OCI-LY1 (cell line): ENCODE results near the gene TJP1.

Experiments used
- H2AFZ ChIP-seq: fragments of 200-600 bp; sonication (generic), shearing (Covaris generic); 2 replicates; pipeline ENCODE4 v1.6.0; 2014; ENCODE audit warnings: antibody characterized with exemption, mild to moderate bottlenecking, low read length
- H3F3A ChIP-seq: fragments of 200-600 bp; sonication (generic), shearing (Covaris generic); 2 replicates; pipeline ENCODE4 v1.6.0; 2014; ENCODE audit warnings: mild to moderate bottlenecking, antibody characterized with exemption, low read length, moderate library complexity; ENCODE audit not compliant: insufficient read depth
- H3K27ac ChIP-seq: fragments of 200-600 bp; sonication (generic); 2 replicates; pipeline ENCODE4 v1.5.1; 2014; ENCODE audit warnings: low read length, mixed run types, mild to moderate bottlenecking, low read depth; ENCODE audit not compliant: poor library complexity, severe bottlenecking
- H3K27me3 ChIP-seq: fragments of 200-600 bp; sonication (generic); 2 replicates; pipeline ENCODE4 v1.6.0; 2014; ENCODE audit warnings: antibody characterized with exemption, mild to moderate bottlenecking, low read length, moderate library complexity; ENCODE audit not compliant: insufficient read depth
- H3K36me3 ChIP-seq: fragments of 200-600 bp; sonication (generic); 2 replicates; pipeline ENCODE4 v1.6.1; 2014; ENCODE audit warnings: mild to moderate bottlenecking, antibody characterized with exemption, low read length, moderate library complexity, mixed read lengths; ENCODE audit not compliant: insufficient read depth
- H3K4me1 ChIP-seq: fragments of 200-600 bp; sonication (generic); 2 replicates; pipeline ENCODE4 v1.5.1; 2014; ENCODE audit warnings: mild to moderate bottlenecking, low read length, moderate library complexity; ENCODE audit not compliant: insufficient read depth, severe bottlenecking
- H3K4me2 ChIP-seq: fragments of 200-600 bp; sonication (generic), shearing (Covaris generic); 2 replicates; pipeline ENCODE4 v1.6.1; 2014; ENCODE audit warnings: low read length
- H3K4me3 ChIP-seq: fragments of 200-600 bp; sonication (generic); 2 replicates; pipeline ENCODE4 v1.5.1; 2014; ENCODE audit warnings: low read length, low read depth, mild to moderate bottlenecking, mixed read lengths; ENCODE audit not compliant: poor library complexity, severe bottlenecking
- H3K79me2 ChIP-seq: fragments of 200-600 bp; shearing (Covaris generic); 2 replicates; pipeline ENCODE4 v1.6.1; 2016; ENCODE audit warnings: mixed run types, low read length, mixed read lengths; ENCODE audit not compliant: insufficient read depth
- H3K9ac ChIP-seq: fragments of 200-600 bp; sonication (generic), shearing (Covaris generic); 2 replicates; pipeline ENCODE4 v1.6.1; 2014; ENCODE audit warnings: mild to moderate bottlenecking, low read length, mixed read lengths
- H3K9me2 ChIP-seq: fragments of 200-600 bp; sonication (generic), shearing (Covaris generic); 2 replicates; pipeline ENCODE4 v1.6.1; 2014; ENCODE audit warnings: low read depth, mild to moderate bottlenecking, low read length, mixed read lengths
- H3K9me3 ChIP-seq: fragments of 200-600 bp; shearing (Covaris generic); 2 replicates; pipeline ENCODE4 v1.6.1; 2014; ENCODE audit warnings: low read length, mixed read lengths
- H4K20me1 ChIP-seq: fragments of 200-600 bp; sonication (generic), shearing (Covaris generic); 2 replicates; pipeline ENCODE4 v1.6.0; 2016; ENCODE audit warnings: mild to moderate bottlenecking, low read length; ENCODE audit not compliant: insufficient read depth
- EZH2 ChIP-seq: fragments of 200-600 bp; sonication (generic), shearing (Covaris generic); IDR thresholded peaks from 2 replicates; pipeline ENCODE4 v1.8.0; 2017; ENCODE audit warnings: borderline replicate concordance, mixed run types, mild to moderate bottlenecking, antibody characterized with exemption, low read length, moderate library complexity, mixed read lengths
- TF ChIP-seq, protein P1 (sequence below): fragments of 200-600 bp; sonication (generic), shearing (Covaris generic); IDR thresholded peaks from 2 replicates; pipeline ENCODE4 v1.5.1; 2017; ENCODE audit warnings: mild to moderate bottlenecking, antibody characterized with exemption, low read length, moderate library complexity, mixed read lengths

TJP1 gene

DNA sequence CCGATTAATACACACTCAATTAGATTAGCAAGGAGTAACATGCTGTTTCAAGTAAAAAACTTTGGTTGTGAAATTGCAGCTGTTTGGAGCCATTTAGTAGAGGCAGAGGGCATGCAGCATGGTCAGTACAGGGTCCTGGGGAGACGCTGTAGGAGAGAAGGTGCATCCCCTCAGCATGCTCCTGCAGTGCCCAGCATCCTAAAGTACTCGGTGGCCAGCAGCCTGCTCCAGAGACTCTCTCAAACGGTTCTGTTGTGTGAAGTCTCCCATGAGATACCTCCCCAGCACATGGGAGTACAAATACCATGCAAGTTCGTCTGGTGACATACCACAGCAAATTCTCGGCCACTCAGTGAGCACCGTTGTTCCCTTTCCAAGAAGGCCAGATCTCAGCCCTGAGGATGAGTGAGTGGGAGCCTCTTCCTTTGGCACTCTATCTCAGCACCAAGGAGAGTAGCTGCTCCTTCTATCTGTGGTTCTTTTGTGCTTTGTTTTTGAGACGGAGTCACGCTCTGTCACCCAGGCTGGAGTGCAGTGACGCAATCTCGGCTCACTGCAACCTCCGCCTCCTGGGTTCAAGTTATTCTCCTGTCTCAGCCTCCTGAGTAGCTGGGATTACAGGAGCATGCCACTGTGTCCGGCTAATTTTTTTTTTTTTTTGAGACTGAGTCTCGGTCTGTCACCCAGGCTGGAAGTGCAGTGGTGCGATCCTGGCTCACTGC lies 72.7 kb downstream of the TJP1 start:
- Histone ChIP-seq H3K4me2 (no peak overlapping the region), H4K20me1 (no peaks in the 10 kb centered on the region), H3K4me3 (no peak overlapping the region), H2AFZ (no peak overlapping the region), H3K9ac (no peak overlapping the region), H3K27ac (no peak overlapping the region), H3K9me3 (no peaks in the 10 kb centered on the region), H3K36me3 (no peaks in the 10 kb centered on the region), H3K27me3 (no peaks in the 10 kb centered on the region), H3F3A (no peaks in the 10 kb centered on the region), H3K4me1 (no peaks in the 10 kb centered on the region), H3K79me2 (no peaks in the 10 kb centered on the region), H3K9me2 (no peaks in the 10 kb centered on the region; the same call in 1 of the 2 replicates)
- no peak for TF ChIP-seq EZH2
- TF ChIP-seq, protein P1, sequence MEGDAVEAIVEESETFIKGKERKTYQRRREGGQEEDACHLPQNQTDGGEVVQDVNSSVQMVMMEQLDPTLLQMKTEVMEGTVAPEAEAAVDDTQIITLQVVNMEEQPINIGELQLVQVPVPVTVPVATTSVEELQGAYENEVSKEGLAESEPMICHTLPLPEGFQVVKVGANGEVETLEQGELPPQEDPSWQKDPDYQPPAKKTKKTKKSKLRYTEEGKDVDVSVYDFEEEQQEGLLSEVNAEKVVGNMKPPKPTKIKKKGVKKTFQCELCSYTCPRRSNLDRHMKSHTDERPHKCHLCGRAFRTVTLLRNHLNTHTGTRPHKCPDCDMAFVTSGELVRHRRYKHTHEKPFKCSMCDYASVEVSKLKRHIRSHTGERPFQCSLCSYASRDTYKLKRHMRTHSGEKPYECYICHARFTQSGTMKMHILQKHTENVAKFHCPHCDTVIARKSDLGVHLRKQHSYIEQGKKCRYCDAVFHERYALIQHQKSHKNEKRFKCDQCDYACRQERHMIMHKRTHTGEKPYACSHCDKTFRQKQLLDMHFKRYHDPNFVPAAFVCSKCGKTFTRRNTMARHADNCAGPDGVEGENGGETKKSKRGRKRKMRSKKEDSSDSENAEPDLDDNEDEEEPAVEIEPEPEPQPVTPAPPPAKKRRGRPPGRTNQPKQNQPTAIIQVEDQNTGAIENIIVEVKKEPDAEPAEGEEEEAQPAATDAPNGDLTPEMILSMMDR: no peak

- no peaks in the 10 kb centered on the region for H3K27me3 ChIP-seq
- no peaks in the 10 kb centered on the region for H3K4me1 ChIP-seq
- H3K9me3 ChIP-seq: no peaks in the 10 kb centered on the region
- H2AFZ ChIP-seq: no peak overlapping the region
- no peaks in the 10 kb centered on the region for H3F3A ChIP-seq
- no peaks in the 10 kb centered on the region for H4K20me1 ChIP-seq
- TF ChIP-seq EZH2: no peak
- TF ChIP-seq, protein P1: peak; percentile 43; the same call in 1 of the 2 replicates
- H3K36me3 ChIP-seq: no peaks in the 10 kb centered on the region
- no peak overlapping the region for H3K4me3 ChIP-seq
- H3K27ac ChIP-seq: no peak overlapping the region
- H3K79me2 ChIP-seq: no peaks in the 10 kb centered on the region
- H3K9me2 ChIP-seq: no peaks in the 10 kb centered on the region; the same call in 1 of the 2 replicates
- no peak overlapping the region for H3K9ac ChIP-seq
- no peak overlapping the region for H3K4me2 ChIP-seq
These were observed 74.3 kb downstream of the TJP1 start for GRCh38 chr15:29747837-29748417.

GRCh38 chr15:29743475-29743874 lies 78.8 kb downstream of the TJP1 start:
- no peaks in the 10 kb centered on the region for H3K9me3 ChIP-seq
- no peaks in the 10 kb centered on the region for H3K36me3 ChIP-seq
- H3K4me2 ChIP-seq: no peak overlapping the region
- H3K27ac ChIP-seq: no peak overlapping the region
- H3K9me2 ChIP-seq: no peaks in the 10 kb centered on the region; the same call in 1 of the 2 replicates
- no peak for TF ChIP-seq EZH2
- TF ChIP-seq, protein P1: no peak
- no peaks in the 10 kb centered on the region for H3K27me3 ChIP-seq
- H3K79me2 ChIP-seq: no peaks in the 10 kb centered on the region
- no peaks in the 10 kb centered on the region for H3K4me1 ChIP-seq
- H4K20me1 ChIP-seq: no peaks in the 10 kb centered on the region
- no peak overlapping the region for H3K4me3 ChIP-seq
- H2AFZ ChIP-seq: no peak overlapping the region
- H3K9ac ChIP-seq: no peak overlapping the region
- H3F3A ChIP-seq: no peaks in the 10 kb centered on the region
